Tibial artery (tissue), 4 donors: ENCODE data around the gene IGFN1.

Experiments used
- DNase-seq, 2 donors: peaks; one replicate each; pipeline ENCODE4 v3.0.0-alpha.2; 2019
- H3K27ac ChIP-seq, 2 donors: fragments of 200-600 bp; sonication (generic) in 1 of 2; 1 replicate in 1 of 2; 2 replicates in 1 of 2; pipeline ENCODE4 v1.5.1; 2018 to 2019; ENCODE audit warnings: mild to moderate bottlenecking in 1 of 2
- H3K27me3 ChIP-seq, 2 donors: fragments of 200-600 bp; sonication (generic) in 1 of 2; one replicate each; pipeline versions ENCODE4 v1.5.1 to v1.6.0; 2016 to 2019
- H3K36me3 ChIP-seq, 3 donors: fragments of 200-600 bp; sonication (generic) in 2 of 3; one replicate each; pipeline ENCODE4 v1.5.1; 2016 to 2019; ENCODE audit warnings: mild to moderate bottlenecking in 2 of 3
- H3K4me1 ChIP-seq, 4 donors: fragments of 200-600 bp; sonication (generic) in 2 of 4; 1 replicate in 3 of 4; 2 replicates in 1 of 4; pipeline ENCODE4 v1.5.1; 2016 to 2019
- H3K4me3 ChIP-seq, 2 donors: fragments of 200-600 bp; sonication (generic) in 1 of 2; 1 replicate in 1 of 2; 2 replicates in 1 of 2; pipeline ENCODE4 v1.5.1; 2018 to 2019; ENCODE audit warnings: mild to moderate bottlenecking in 2 of 2
- H3K9me3 ChIP-seq, 3 donors: fragments of 200-600 bp; sonication (generic) in 1 of 3; one replicate each; pipeline ENCODE4 v1.5.1; 2016 to 2019
- intact Hi-C: fragments of 100-400 bp; cut with DNase I; formaldehyde crosslinking; loops from one replicate; pipeline ENCODE4 v1.15.0; 2023; ENCODE audit warnings: low total_unique reads
- TF ChIP-seq, protein P1 (sequence below), 2 experiments: fragments of 200-600 bp in 1 of 2; fragments of 450-650 bp in 1 of 2; IDR thresholded peaks; one replicate each; pipeline ENCODE4 v1.5.1; 2017 to 2019; ENCODE audit warnings: antibody characterized with exemption in 2 of 2, mild to moderate bottlenecking in 1 of 2, moderate library complexity in 1 of 2

IGFN1 gene

DNA sequence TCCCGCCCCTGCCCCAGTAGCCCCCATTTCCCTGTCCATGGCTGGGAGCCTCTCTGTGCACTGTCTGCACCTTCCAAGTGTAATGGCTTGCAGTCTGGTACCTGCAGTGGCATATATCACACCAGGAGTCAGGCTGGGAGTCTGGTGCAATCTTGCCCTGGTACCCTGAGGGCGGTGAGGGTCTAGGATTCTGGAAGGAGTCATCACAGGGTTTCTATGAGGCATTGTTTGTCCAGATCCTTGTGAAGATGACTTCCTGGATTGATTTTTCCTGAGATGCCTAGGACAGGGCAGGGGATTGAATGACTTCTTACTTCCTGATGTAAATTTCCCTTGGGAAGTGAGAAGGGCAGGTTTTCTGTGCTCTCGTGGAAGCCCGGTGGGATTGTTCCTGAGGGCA lies 86.8 kb downstream of the IGFN1 start:
- Histone ChIP-seq H3K36me3 (no peaks in the 10 kb centered on the region), H3K27ac (no peak overlapping the region), H3K27me3 (peaks cover 0 to 23% of the 10 kb centered on the region in 2 donors), H3K4me1 (peaks cover 0 to 8% (median 3%) of the 10 kb centered on the region in 4 donors), H3K4me3 (no peak overlapping the region), H3K9me3 (no peaks in the 10 kb centered on the region)
- intact Hi-C loops = loop anchor here (10.0 kb wide), 1 partner anchor 583 kb away; no protein-coding TSS in a partner anchor
- no peak for DNase-seq
- TF ChIP-seq, protein P1, sequence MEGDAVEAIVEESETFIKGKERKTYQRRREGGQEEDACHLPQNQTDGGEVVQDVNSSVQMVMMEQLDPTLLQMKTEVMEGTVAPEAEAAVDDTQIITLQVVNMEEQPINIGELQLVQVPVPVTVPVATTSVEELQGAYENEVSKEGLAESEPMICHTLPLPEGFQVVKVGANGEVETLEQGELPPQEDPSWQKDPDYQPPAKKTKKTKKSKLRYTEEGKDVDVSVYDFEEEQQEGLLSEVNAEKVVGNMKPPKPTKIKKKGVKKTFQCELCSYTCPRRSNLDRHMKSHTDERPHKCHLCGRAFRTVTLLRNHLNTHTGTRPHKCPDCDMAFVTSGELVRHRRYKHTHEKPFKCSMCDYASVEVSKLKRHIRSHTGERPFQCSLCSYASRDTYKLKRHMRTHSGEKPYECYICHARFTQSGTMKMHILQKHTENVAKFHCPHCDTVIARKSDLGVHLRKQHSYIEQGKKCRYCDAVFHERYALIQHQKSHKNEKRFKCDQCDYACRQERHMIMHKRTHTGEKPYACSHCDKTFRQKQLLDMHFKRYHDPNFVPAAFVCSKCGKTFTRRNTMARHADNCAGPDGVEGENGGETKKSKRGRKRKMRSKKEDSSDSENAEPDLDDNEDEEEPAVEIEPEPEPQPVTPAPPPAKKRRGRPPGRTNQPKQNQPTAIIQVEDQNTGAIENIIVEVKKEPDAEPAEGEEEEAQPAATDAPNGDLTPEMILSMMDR (IDR thresholded peaks at IDR 0.05) = no peak
